ENCODE data around the gene NPB.

The NPB gene

DNA sequence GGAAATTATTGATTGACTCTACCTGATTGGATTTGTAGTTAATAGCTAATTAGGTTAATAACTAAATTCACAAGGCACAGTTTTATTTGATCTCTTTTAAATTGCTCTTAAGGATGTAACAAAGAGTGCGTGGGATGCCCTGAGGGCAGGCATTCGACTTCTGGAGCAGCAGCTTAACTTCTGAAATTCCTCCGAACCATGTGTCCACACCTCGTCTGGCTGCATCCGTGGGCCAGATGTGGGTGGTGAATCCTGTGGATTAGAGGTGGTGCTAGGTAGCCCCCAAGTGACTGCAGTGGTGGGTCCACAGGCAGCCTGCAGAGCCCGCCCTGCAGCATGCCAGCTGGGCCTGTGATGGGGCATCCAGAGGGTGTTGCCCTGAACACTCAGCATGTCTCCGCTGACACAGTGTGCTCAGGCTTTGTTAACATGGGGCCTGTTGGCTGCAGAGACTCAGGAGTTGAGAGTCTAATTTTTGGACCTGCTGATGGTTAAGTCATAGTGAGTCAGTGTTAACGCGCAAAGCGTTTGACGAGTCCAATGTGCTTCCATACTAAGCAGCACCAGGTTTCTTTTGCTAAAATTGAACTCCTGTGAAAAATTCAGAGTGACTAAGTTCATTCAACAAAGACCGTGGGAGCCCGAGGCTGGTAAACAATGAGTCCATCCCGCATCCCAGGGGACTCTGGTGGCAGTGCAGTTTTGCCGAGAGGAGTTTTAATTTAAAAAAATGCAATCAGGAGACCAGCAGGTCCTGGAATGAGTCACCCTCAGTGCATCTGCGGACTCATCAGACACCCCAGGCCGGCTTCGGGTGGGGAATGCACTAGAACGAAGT lies 3.8 kb upstream of the NPB start:
- Histone ChIP-seq H4K20me1 (ENCODE audit: insufficient read depth, low read length) (no peaks in the 10 kb centered on the region), H3K9me3 (replicated peaks; ENCODE audit: insufficient read depth, low read length) (no peaks in the 10 kb centered on the region), H2AFZ (ENCODE audit: low read length) (no peak overlapping the region), H3K4me2 (ENCODE audit: low read depth, low read length) (no peak overlapping the region), H3K79me2 (ENCODE audit: low read length) (peaks cover 8% of the 10 kb centered on the region), H3K27me3 (replicated peaks; ENCODE audit: insufficient read depth, low read length) (no peaks in the 10 kb centered on the region; the same call in 1 of the 2 replicates), H3K9ac (ENCODE audit: low read length) (no peak overlapping the region), H3K4me1 (ENCODE audit: low read length) (no peaks in the 10 kb centered on the region), H3F3A (ENCODE audit: insufficient read depth, low read length) (no peaks in the 10 kb centered on the region), H3K9me2 (replicated peaks; ENCODE audit: insufficient read depth, low read length) (no peaks in the 10 kb centered on the region), H3K4me3 (ENCODE audit: low read length) (no peak overlapping the region), H3K27ac (ENCODE audit: low read length) (no peak overlapping the region), H3K36me3 (replicated peaks; ENCODE audit: insufficient read depth, low read length) (no peaks in the 10 kb centered on the region)
- DNase-seq: no peak
- TF ChIP-seq, protein P1, sequence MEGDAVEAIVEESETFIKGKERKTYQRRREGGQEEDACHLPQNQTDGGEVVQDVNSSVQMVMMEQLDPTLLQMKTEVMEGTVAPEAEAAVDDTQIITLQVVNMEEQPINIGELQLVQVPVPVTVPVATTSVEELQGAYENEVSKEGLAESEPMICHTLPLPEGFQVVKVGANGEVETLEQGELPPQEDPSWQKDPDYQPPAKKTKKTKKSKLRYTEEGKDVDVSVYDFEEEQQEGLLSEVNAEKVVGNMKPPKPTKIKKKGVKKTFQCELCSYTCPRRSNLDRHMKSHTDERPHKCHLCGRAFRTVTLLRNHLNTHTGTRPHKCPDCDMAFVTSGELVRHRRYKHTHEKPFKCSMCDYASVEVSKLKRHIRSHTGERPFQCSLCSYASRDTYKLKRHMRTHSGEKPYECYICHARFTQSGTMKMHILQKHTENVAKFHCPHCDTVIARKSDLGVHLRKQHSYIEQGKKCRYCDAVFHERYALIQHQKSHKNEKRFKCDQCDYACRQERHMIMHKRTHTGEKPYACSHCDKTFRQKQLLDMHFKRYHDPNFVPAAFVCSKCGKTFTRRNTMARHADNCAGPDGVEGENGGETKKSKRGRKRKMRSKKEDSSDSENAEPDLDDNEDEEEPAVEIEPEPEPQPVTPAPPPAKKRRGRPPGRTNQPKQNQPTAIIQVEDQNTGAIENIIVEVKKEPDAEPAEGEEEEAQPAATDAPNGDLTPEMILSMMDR (IDR thresholded peaks at IDR 0.05; ENCODE audit: low read length): no peak
- TF ChIP-seq EZH2 (optimal IDR thresholded peaks at IDR 0.05; ENCODE audit: low read depth, low read length) (no peak), EZH2phosphoT487 (IDR thresholded peaks at IDR 0.05; ENCODE audit: low read length) (no peak)

DNA sequence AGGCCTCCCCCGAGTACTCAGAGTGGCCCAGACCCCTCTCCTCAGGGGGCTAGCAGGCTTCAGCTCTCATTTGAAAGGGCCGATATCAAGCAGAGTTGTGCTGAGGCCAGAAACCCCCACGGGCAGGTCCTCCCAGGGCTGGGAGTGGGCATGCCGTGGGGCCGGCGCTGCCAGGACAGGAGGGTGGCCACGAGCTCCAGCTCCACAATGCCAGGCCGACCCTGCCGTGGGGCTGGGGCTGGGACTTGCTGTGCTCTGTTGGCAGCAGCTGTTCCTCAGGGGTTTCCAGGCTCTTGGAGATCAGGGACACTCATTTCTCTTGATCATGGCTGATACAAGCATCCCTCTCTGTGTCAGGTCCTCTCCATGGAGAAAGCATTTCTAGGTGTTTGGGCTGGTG lies 3.2 kb upstream of the NPB start:
- no peak overlapping the region for H3K9ac ChIP-seq (ENCODE audit: low read length)
- no peak overlapping the region for H3K27ac ChIP-seq (ENCODE audit: low read length)
- no peaks in the 10 kb centered on the region for H3K9me3 ChIP-seq (replicated peaks; ENCODE audit: insufficient read depth, low read length)
- no peaks in the 10 kb centered on the region for H4K20me1 ChIP-seq (ENCODE audit: insufficient read depth, low read length)
- TF ChIP-seq EZH2phosphoT487 (IDR thresholded peaks at IDR 0.05; ENCODE audit: low read length): no peak
- TF ChIP-seq, protein P1 (IDR thresholded peaks at IDR 0.05; ENCODE audit: low read length): no peak
- no peak overlapping the region for H3K4me2 ChIP-seq (ENCODE audit: low read depth, low read length)
- no peaks in the 10 kb centered on the region; the same call in 1 of the 2 replicates for H3K27me3 ChIP-seq (replicated peaks; ENCODE audit: insufficient read depth, low read length)
- H3F3A ChIP-seq (ENCODE audit: insufficient read depth, low read length): no peaks in the 10 kb centered on the region
- no peaks in the 10 kb centered on the region for H3K4me1 ChIP-seq (ENCODE audit: low read length)
- no peak overlapping the region for H2AFZ ChIP-seq (ENCODE audit: low read length)
- no peaks in the 10 kb centered on the region for H3K9me2 ChIP-seq (replicated peaks; ENCODE audit: insufficient read depth, low read length)
- no peak for DNase-seq
- 0 out of 2 replicates have a peak, but pooled peaks cover 3% of the 10 kb centered on the region for H3K79me2 ChIP-seq (ENCODE audit: low read length)
- no peak overlapping the region for H3K4me3 ChIP-seq (ENCODE audit: low read length)
- no peaks in the 10 kb centered on the region for H3K36me3 ChIP-seq (replicated peaks; ENCODE audit: insufficient read depth, low read length)

DNA sequence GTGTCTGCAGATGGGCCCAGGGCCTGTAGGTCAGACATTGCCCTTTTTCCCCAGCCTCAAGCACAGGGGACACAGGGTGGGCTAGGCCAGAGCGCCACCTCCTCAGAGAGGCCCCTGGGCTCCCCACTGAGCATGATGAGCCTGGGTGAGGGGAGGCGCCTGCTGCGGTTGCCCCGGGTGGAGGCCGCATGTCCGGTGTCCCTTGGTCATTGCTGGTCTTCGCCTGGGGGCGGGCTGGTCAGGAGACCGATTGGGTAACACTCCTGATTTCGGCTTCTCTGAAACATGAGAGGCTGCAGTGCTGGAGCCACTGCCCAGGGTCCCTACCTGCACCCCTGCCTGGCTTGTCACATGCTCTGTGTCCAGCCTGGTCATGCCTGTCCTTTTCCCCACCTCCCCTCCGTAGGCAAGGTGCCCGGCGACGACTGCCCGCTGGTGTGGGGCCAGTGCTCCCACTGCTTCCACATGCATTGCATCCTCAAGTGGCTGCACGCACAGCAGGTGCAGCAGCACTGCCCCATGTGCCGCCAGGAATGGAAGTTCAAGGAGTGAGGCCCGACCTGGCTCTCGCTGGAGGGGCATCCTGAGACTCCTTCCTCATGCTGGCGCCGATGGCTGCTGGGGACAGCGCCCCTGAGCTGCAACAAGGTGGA lies 2.4 kb upstream of the NPB start:
- Histone ChIP-seq H3K27me3 (replicated peaks; ENCODE audit: insufficient read depth, low read length) (no peaks in the 10 kb centered on the region; the same call in 1 of the 2 replicates), H3F3A (ENCODE audit: insufficient read depth, low read length) (no peaks in the 10 kb centered on the region), H3K36me3 (replicated peaks; ENCODE audit: insufficient read depth, low read length) (no peaks in the 10 kb centered on the region), H3K79me2 (ENCODE audit: low read length) (no peaks in the 10 kb centered on the region), H3K9me3 (replicated peaks; ENCODE audit: insufficient read depth, low read length) (no peaks in the 10 kb centered on the region), H3K4me2 (ENCODE audit: low read depth, low read length) (no peak overlapping the region), H3K27ac (ENCODE audit: low read length) (no peak overlapping the region), H3K9ac (ENCODE audit: low read length) (no peak overlapping the region), H3K9me2 (replicated peaks; ENCODE audit: insufficient read depth, low read length) (no peaks in the 10 kb centered on the region), H3K4me1 (ENCODE audit: low read length) (no peaks in the 10 kb centered on the region), H2AFZ (ENCODE audit: low read length) (no peak overlapping the region), H4K20me1 (ENCODE audit: insufficient read depth, low read length) (no peaks in the 10 kb centered on the region), H3K4me3 (ENCODE audit: low read length) (no peak overlapping the region)
- no peak for DNase-seq
- TF ChIP-seq EZH2 (optimal IDR thresholded peaks at IDR 0.05; ENCODE audit: low read depth, low read length) (no peak), EZH2phosphoT487 (IDR thresholded peaks at IDR 0.05; ENCODE audit: low read length) (no peak)
- TF ChIP-seq, protein P1 (IDR thresholded peaks at IDR 0.05; ENCODE audit: low read length): no peak
